GM19467 (cell line): ENCODE results near the gene XPO6.

Source experiments
- ATAC-seq: cut with Tn5 transposase; IDR thresholded peaks from one replicate; pipeline ENCODE4 v1.9.1; 2021; ENCODE audit warnings: mild to moderate bottlenecking, moderate library complexity; ENCODE audit not compliant: unreplicated experiment

Gene XPO6

DNA sequence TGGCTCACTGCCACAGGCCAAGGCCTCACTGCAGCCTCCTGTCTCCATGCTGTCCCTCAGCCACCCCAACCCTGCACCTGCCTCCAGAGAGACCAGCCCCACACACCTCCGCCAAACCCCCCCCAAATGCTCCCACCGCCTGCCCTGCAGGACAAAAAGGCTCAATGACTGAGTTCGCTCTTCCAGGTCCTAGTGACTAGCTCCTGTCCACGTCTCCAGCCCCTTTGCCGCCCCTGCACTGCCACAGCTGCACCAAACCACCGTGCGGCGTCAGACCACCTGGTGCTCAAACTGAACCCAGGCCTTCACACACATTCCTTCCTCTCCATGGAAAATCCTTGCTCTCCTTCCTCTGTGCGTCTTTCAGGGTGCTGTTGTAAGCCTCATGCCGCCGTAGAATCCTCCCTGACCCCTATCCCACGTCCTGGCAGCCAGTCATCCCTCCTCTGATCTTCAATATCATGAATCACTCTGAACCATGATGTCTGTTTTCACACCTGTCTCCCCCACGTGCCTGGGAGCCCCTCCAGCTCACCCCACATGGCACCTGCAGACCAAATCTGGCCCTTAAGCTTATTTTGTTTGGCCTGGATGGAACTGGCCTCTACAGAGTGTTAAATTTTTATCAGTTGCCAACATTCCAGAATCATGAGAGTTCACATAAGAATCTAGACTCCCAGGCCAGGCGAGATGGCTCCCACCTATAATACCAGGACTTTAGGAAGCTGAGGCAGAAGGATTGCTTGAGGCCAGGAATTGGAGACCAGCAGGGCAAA is 144.0 kb downstream of the XPO6 start:
- ATAC-seq = no peak

DNA sequence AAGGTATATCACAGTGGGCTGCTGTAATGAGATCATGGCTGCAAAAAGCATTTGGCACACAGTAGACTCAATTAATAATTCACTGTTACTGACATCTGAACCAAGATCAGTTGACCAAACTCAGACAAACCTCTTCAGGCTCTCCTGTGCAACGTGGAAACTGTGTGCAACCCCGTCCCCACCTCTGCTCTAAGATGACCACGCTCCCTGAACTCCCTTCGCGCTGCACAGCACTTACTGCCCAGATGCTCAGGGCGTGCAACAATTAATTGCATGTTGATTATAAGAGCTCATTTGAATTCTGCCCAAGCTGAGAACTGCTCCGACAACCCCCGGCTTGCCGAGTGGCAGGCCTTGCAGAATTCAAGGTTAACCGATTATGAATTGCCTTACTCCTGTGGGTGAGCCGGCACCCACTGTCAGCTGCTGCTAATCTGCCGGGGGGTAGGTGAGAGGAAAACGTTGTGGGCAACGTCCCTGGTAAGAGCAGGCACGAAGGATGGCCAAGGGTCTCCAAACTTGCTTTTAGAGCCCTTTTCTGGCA is 147.0 kb downstream of the XPO6 start:
- no peak for ATAC-seq

DNA sequence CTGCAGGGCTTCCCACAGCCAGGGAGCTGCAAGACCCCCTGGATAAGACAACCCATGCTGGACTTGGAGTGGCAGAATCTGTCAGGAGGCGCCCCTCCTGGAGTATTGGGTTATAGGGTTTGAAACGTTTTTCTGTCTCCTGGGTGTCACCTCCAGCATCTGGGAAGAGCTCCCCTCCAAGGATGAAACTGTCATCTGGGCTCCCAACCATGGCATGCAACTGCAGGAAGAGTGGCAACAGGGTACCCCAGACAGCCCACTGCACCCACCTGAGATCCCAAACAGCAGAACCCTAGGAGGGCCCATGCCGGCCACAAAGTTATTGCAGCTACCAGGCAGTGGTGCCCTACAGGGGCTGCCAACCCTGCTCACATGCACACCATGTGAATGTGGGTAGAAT is 147.6 kb downstream of the XPO6 start:
- no peak for ATAC-seq

DNA sequence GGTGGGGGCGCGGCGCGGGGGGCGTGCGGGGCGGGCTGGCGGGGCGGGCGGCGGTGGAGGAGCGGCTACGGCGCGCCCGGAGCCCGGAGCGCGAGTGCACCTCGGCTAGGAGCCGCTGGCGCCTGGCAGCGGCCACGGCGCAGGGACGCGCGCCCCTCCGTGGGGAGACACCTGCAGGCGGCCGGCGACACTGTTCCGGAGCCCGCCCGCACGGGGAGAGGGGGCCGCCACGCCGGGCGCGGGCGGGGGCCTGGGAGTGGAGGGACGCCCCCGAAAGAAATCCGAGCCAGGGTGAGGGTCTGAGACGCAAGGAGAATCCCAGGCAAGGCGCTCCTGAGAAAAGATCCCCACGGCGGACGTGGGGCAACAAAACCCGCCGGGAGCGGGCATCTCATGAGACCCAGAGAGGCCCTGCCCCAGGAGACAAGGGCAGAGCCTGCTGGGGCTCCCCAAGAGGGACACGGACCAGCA is 148.1 kb downstream of the XPO6 start, which contains the start of gene GSG1L:
Gene GSG1L (minus strand): TSS at position 124 of the 471 bp plus-strand sequence. CDS start 290 bp downstream, outside the sequence.
- no peak for ATAC-seq

DNA sequence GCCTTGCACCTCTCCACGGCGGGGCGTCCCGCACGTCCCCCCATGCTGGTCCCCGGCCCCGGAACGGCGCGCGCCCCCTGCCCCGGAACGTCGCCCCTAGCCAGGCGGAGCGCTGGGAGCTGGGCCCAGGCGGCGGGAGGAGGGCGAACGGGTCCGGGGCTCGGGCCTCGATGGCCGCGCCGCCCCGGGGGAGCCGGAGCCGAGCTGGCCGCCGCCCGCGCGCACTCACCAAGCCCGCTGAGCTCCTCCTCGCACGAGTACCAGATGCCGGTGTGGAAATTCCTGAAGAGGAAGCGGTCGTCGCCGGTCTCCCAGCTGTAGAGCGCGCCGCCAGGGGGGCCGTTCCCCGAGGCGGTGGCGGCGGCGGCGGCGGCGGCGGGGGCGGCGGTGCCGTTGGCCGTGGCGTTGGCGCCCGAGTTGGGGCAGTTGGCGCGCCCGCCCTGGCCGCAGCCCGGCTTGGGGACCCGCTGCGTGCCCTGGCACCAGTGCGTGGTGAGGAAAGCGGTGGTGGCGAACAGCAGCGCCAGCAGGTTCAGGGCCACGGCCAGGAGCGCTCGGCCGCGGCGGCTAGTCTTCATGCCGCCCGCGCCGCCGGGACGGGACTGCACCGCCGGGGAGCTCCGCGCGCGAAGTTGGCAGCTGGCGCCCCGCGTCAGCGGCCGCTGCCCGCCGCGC is 148.8 kb downstream of the XPO6 start:
- ATAC-seq = no peak

DNA sequence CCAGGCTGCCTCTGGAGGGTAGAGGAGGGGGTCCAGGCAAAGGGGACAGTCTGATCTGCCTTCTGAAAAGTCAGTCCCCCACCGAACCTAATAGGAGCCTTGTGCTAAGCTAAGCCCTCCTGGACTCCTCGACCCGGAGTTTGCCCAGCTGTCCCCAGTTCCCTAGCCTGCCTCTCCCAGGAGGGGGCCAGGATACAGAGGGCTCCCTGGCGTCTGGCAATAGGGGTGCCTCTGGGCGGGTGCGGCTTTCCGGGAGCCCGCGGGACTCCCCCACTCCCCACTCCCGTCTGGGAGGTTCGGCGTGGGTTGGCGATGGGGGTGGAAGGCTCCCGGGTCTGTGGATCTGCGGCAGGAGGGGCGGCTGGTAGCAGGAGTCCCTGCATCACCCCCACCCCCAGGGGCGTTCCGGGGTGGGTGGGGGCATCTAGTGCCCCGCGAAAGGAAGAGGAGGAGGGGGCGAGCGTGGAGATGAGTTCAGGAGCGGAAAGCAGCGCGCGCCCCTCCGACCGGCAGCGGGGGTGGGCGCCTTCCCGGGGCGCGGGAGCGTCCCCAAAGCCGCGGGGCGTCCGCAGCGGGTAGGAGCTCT is 149.4 kb downstream of the XPO6 start:
- no peak for ATAC-seq

DNA sequence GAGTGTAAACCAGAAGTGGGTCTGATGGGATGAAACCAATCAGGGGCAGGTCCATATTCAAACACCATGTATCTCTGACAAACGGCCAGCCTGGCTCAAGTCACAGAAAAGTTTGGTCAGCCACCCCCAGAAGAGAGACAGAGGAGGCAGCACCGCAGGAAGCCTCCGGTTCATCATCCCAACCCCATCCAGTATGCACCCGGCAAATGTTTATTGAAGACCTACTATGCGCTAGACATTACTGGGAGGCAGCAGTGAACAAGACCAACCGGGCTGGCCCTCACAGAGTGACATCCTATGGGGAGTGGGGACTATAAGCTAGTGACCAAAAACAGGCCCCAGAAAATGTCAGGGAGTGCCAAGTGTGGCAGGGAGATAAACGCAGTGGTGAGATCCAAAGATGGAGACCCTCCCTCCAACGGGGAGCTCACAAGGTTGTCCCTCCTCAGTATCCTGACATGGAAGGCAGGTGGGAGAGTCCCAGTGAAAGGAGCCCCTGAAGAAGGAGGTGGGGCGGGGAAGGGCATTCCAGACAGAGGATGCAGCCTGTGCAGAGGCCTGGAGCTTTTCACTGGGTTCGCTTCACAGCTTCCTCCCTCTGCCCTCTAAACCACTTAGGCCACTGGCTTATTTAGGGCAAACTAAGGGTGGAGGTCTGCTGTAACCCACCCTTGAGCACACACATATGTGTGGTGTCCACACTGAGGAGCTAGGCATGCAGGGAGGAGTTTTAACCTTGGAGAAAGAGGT is 150.2 kb downstream of the XPO6 start:
- no peak for ATAC-seq

DNA sequence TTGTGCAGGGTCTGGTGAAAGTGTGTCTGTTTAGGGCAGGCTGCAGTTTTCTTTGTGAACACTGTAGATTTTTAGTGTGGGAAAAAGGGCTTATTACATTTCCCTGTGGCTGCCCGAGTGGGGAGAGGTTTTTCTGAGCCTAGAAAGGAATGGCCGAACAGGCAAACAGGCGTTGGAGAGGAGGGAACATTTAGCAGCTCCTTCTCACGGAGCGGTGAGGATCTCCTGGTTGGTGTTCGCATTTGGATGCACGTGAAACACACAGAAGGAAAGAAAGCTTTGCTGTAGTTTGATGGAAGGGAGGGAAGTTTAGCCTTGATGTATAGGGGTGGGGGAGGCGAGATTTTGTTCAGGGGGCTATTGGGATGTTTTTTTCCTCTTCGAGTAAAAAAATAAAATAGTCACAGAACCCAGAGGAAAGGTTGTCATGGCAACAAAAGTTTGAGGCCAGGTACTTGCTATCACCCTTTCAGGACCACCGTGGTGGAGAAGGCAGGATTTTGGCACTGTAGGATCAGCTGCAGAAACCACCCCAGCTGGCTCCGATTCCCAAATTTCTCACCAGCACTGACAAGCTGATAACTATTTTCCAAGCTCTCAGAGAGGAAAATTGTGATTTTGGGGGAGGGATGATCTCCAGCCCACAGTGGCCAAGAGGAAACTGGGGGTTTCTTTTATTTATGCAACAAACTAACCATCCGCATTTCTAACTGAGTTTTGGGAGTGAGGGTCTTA is 151.8 kb downstream of the XPO6 start:
- no peak for ATAC-seq

DNA sequence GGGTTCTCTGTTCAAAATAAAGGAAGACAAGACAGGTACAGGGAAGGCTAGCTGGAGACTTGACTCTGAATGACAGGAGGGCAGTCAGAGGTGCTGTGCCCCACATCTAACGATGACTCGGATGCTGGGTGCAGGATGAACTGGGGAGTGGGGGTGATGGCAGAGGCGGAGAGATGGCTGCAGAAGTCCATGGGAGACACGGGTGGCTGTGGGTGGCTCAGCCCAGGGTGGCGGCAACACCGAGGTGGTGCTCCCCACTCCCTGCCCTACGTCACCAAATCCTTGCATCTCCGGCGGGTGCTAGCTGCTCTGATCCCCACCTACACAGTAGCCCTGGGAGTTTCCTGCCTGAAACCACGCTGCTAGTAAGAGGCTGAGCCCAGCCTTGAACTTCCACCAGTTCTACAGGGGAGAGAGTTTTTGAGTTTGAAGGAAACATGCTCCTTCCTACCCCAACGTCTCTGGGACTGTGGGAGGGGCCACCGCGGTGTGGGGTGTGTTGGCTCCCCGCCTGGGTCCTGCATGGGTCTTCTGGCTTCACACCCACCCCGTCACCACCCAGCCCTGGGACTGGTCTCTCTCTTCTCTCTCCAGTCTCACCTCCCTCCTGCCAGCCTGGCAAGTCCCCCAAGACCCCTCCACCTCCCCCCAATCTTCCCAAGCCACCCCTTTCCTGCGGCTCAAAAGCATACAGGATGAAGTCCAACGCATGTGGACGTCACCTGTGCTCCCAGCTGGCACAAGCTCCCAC is 152.8 kb downstream of the XPO6 start:
- no peak for ATAC-seq

DNA sequence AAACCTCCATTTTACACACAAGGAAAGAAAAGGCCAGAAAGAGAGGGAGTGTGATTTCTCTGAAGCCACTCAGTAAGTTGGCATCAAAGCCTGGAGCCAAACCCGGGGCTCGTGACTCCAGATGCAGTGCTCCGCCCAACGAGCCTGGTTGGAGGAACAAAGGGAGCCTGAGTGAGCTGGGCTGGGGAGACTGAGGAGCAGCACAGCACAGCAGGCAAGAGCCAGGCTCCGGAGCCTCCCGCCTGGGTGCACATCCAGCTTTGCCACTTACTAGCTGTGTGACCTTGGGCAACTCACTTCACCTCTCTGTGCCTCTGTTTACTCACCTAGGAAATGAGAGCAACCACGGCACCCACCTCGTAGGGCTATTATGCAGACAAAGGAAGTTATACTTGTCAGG is 153.8 kb downstream of the XPO6 start:
- no peak for ATAC-seq

DNA sequence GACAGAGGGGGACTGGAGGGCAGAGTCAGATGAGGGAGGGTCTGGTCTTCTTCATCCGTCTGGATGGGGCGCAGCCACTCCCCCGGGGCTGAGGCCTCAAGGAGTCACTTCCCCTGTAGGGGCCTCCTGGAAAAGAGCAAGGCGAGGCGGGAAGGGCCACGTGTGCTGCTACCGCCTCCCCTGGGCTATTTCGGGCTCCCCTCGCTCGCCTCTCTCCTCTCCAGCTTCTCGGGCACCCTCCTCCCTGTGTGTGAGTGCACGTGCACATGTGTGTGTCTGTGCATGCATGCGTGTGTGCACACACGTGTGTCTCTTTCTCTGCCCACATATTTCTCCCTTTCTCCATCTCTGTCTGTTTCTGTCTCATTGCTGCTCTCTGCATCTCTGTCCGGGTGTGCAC is 158.3 kb downstream of the XPO6 start:
- ATAC-seq = no peak

DNA sequence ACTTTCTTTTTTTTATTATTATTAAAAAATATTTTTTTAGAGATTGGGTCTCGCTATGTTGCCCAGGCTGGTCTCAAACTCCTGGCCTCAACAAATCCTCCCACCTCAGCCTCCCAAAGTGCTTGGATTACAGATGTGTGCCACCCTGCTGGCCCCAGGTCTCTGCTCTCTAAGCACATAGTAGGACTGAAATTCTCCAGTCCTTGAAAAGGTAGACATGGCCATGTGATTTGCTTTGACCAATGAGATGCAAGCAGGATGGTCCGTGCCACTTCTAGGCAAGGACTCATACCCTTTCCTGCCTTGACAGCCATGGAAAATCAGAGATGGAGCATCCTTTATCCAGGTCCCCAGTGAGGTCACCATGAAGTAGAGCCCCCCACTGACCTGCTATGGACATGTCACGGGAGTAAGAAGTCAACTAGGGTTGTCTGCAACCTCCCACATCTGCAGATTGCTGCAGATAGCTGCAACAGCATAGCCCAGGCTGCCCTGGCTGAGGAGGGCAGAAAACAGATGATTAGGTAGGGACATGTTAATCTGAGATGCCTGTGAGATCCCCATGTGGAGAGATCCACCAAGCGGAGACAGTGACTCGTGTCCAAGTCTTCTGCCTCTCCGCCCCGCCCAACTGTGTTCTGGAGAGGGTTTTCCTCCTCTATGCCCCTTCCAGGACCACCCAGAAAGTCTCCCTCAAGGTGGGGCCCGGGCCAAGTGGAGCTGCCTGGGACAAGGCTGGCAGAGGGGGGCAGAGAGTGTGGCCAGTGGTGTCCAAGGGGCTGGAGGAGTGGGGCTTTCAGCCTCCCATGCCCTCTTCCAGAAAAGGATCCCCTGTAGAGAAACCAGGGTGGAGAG is 159.3 kb downstream of the XPO6 start:
- no peak for ATAC-seq

DNA sequence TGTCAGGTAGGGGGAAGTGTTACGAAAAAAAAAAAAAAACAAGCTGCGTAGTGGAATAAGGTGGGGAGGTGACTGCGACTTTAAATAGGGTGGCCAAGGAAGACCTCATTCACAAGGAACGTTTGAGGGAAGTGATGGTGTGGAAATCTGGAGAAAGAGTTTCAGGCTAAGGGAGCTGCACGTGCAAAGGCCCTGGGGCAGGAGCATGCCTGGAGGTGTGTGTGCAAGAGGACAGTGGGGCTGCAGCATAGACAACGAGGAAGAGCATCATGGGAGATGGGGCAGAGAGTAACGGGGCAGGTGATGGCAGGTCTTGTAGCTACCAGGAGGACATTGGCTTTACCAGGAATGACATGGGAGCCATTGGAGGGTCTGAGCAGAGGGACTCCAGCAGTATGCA is 160.3 kb downstream of the XPO6 start:
- ATAC-seq = no peak
